Heart right ventricle (tissue), 16 donors: ENCODE data around the gene SNRPD1. TPM values are rescaled to one million over a fixed set of nuclear protein-coding genes. Genes with fewer than 3 reads are reported as not detected.

Source experiments
- ATAC-seq, 8 donors: fragments of 200-7000 bp; cut with Tn5 transposase; one replicate each; pipeline ENCODE4 v1.9.1; 2020; ENCODE audit warnings: mild to moderate bottlenecking in 8 of 8, moderate library complexity in 8 of 8, moderate number of reproducible peaks in 1 of 8
- DNase-seq, 2 donors: peaks; one replicate each; pipeline ENCODE4 v3.0.0-alpha.2; 2020
- H3K27ac ChIP-seq, 10 donors: fragments of 200-600 bp; sonication (generic) in 2 of 10; one replicate each; pipeline versions ENCODE4 v1.5.0 to v1.8.0; 2020 to 2022; ENCODE audit warnings: mild to moderate bottlenecking in 3 of 10
- H3K27me3 ChIP-seq, 7 donors: fragments of 200-600 bp; one replicate each; pipeline ENCODE4 v1.8.0; 2021 to 2022; ENCODE audit warnings: mild to moderate bottlenecking in 2 of 7
- H3K36me3 ChIP-seq, 9 donors: fragments of 200-600 bp; sonication (generic) in 1 of 9; one replicate each; pipeline versions ENCODE4 v1.5.0 to v1.8.0; 2020 to 2022; ENCODE audit warnings: mild to moderate bottlenecking in 2 of 9
- H3K4me1 ChIP-seq, 9 donors: fragments of 200-600 bp; sonication (generic) in 1 of 9; one replicate each; pipeline versions ENCODE4 v1.5.0 to v1.8.0; 2020 to 2022; ENCODE audit warnings: mild to moderate bottlenecking in 4 of 9
- H3K4me3 ChIP-seq, 10 donors: fragments of 200-600 bp; sonication (generic) in 2 of 10; one replicate each; pipeline versions ENCODE4 v1.5.0 to v1.8.0; 2020 to 2022; ENCODE audit warnings: mild to moderate bottlenecking in 7 of 10, moderate library complexity in 2 of 10
- H3K9me3 ChIP-seq, 11 donors: fragments of 200-600 bp in 10 of 11; sonication (generic) in 2 of 11; one replicate each; pipeline versions ENCODE4 v1.5.0 to v1.8.0; 2013 to 2022; ENCODE audit warnings: mild to moderate bottlenecking in 2 of 11, control low read depth in 1 of 11, moderate library complexity in 1 of 11
- CTCF ChIP-seq, 9 donors: fragments of 200-600 bp; sonication (generic) in 2 of 9; IDR thresholded peaks; one replicate each; pipeline versions ENCODE4 v1.5.0 to v1.8.0; 2021 to 2022; ENCODE audit warnings: antibody characterized with exemption in 9 of 9, mild to moderate bottlenecking in 5 of 9, moderate library complexity in 1 of 9
- WGBS, 2 donors: extraction: QIAGEN DNeasy Blood & Tissue Kit; methylation state at CpG; one replicate each; pipeline ENCODE4 v1.1.7; 2013; ENCODE audit warnings: inconsistent platforms in 1 of 2; 5-methylcytosine and 5-hydroxymethylcytosine counted together
- intact Hi-C, 10 donors: fragments of 100-400 bp; cut with DNase I; formaldehyde crosslinking; loops; one replicate each; pipeline versions ENCODE4 v1.11.1 to v1.14.2; 2022
- polyA plus RNA-seq, 2 donors: library from polyadenylated mRNA; stranded (reverse); fragments of 200-250 nt; gene quantifications; one replicate each; pipeline ENCODE4 v1.2.3, GENCODE V29; 2013
- total RNA-seq, 10 donors: library from RNA; stranded (reverse); fragmentation: NEBNext Ultra II Directional in 3 of 10; extraction: Animal tissue kit (Norgen Biotek cat#: 25700) in 3 of 10; gene quantifications; one replicate each; pipeline versions ENCODE4 v1.2.1 to v1.2.4, GENCODE V29; 2021 to 2023
- donor health status: Arrhythmogenic right ventricular cardiomyopathy.
- donor health status: ischemic (EF 13 %, LVEDD 7.1; RV severe dilation, severe dysfunction).
- donor health status: healthy with polysubstance abuse.
- donor health status: DM: no; HTN: yes; CAD: no.
- donor health status: DM: no; HTN: no; CAD: no.
- donor health status: ischemic (EF 25% LVEDD 6.9; RV normal size, moderate dysfunction).
- donor health status: ischemic (EF 25% LVEDD 5.7; RV mildly dilated, moderate dysfunction).
- donor health status: healthy.
- donor health status: DM: yes; HTN: yes; CAD: no.
- donor health status: Ischemic cardiomyopathy.
- donor health status: ischemic (EF 35%, LVEDD 5.7; RV mildly dilated, moderate dysfunction).
- donor health status: nonischemic (EF 11% LVEDD 7.7; RV severe dilation, severe dysfunction).
- donor health status: DM: yes; HTN: yes; CAD: no.
- donor health status: PGD.
- donor health status: ischemic (EF 29% LVEDD 5.4; RV normal size, mild dysfunction).
- donor health status: nonischemic (EF 23%, LVEDD 6.1; RV moderate dilation, normal function).

The SNRPD1 gene
- total and polyA plus RNA-seq, 12 donors: 11.1 to 36.3 (median 18.6) TPM

GRCh38 chr18:21650311-21650710 is 38.2 kb downstream of the SNRPD1 start:
- Histone ChIP-seq H3K4me3 (no peak overlapping the region), H3K27me3 (no peaks in the 10 kb centered on the region), H3K36me3 (peaks cover 0 to 48% (median 0%) of the 10 kb centered on the region in 9 donors), H3K27ac (no peak overlapping the region), H3K9me3 (no peaks in the 10 kb centered on the region), H3K4me1 (no peaks in the 10 kb centered on the region)
- ATAC-seq (no peak), DNase-seq (no peak)
- 36 to 55% methylated on average over 1 of the region's 1 CpG for whole genome bisulfite sequencing, 2 donors
- TF ChIP-seq CTCF (IDR thresholded peaks at IDR 0.05): no peak
- intact Hi-C loops: no loop called here

GRCh38 chr18:21652073-21652472 is 40.0 kb downstream of the SNRPD1 start:
- Histone ChIP-seq H3K27ac (no peak overlapping the region), H3K4me1 (no peaks in the 10 kb centered on the region), H3K36me3 (peaks cover 0 to 65% (median 0%) of the 10 kb centered on the region in 9 donors), H3K27me3 (no peaks in the 10 kb centered on the region), H3K4me3 (no peak overlapping the region), H3K9me3 (no peaks in the 10 kb centered on the region)
- no peak for TF ChIP-seq CTCF (IDR thresholded peaks at IDR 0.05)
- WGBS, 2 donors: 98 to 99% methylated on average over 4 of the region's 4 CpGs
- ATAC-seq (no peak), DNase-seq (no peak)
- intact Hi-C loops: no loop called here

- TF ChIP-seq CTCF (IDR thresholded peaks at IDR 0.05): no peak
- 84 to 91% methylated on average over 3 of the region's 3 CpGs for WGBS, 2 donors
- DNase-seq (no peak), ATAC-seq (no peak)
- no peak overlapping the region for H3K4me3 ChIP-seq
- H3K36me3 ChIP-seq: peaks cover 0 to 77% (median 0%) of the 10 kb centered on the region in 9 donors
- no peak overlapping the region for H3K27ac ChIP-seq
- H3K4me1 ChIP-seq: no peaks in the 10 kb centered on the region
- no peaks in the 10 kb centered on the region for H3K9me3 ChIP-seq
- H3K27me3 ChIP-seq: no peaks in the 10 kb centered on the region
- intact Hi-C loops: no loop called here
These were observed 41.2 kb downstream of the SNRPD1 start for GRCh38 chr18:21653361-21653760.

GRCh38 chr18:21656402-21656801 is 44.3 kb downstream of the SNRPD1 start:
- DNase-seq: no peak

More at GRCh38 chr18:21656402-21656801, 44.3 kb downstream of the SNRPD1 start:
- H3K27ac ChIP-seq: no peak overlapping the region
- intact Hi-C loops: no loop called here
- peaks cover 0 to 72% (median 0%) of the 10 kb centered on the region in 9 donors for H3K36me3 ChIP-seq
- H3K4me1 ChIP-seq: no peaks in the 10 kb centered on the region
- no peak overlapping the region for H3K4me3 ChIP-seq
- H3K27me3 ChIP-seq: no peaks in the 10 kb centered on the region
- no peak for TF ChIP-seq CTCF (IDR thresholded peaks at IDR 0.05)
- H3K9me3 ChIP-seq: no peaks in the 10 kb centered on the region
- ATAC-seq: no peak
